ENCODE data around the gene UGT1A5.

UGT1A5 gene

GRCh38 chr2:233764264-233764663 lies 51.6 kb downstream of the UGT1A5 start:
- POLR2A ChIA-PET: no interaction called here
- no peak for TF ChIP-seq CTCF (IDR thresholded peaks at IDR 0.05; ENCODE audit: control extremely low read depth, extremely low read depth, low read depth, missing control alignments)
- CTCF ChIA-PET: no interaction called here
- no peak for DNase-seq (ENCODE audit: extremely low spot score)

- ChIA-PET CTCF (no interaction called here), POLR2A (no interaction called here)
- TF ChIP-seq CTCF (IDR thresholded peaks at IDR 0.05; ENCODE audit: control extremely low read depth, extremely low read depth, low read depth, missing control alignments): no peak
- DNase-seq (ENCODE audit: extremely low spot score): no peak
These were observed 52.1 kb downstream of the UGT1A5 start for GRCh38 chr2:233764761-233765160.

GRCh38 chr2:233766416-233766815 lies 53.7 kb downstream of the UGT1A5 start:
- DNase-seq (ENCODE audit: extremely low spot score): no peak
- ChIA-PET CTCF (interaction anchor here (1.1 kb wide), 1 partner anchor 13 kb away, joined by 3 read pairs; no protein-coding TSS in a partner anchor), POLR2A (no interaction called here)
- TF ChIP-seq CTCF (IDR thresholded peaks at IDR 0.05; ENCODE audit: control extremely low read depth, extremely low read depth, low read depth, missing control alignments): no peak

- DNase-seq (ENCODE audit: extremely low spot score): no peak
- no peak for TF ChIP-seq CTCF (IDR thresholded peaks at IDR 0.05; ENCODE audit: control extremely low read depth, extremely low read depth, low read depth, missing control alignments)
- ChIA-PET CTCF (no interaction called here), POLR2A (no interaction called here)
These were observed 55.4 kb downstream of the UGT1A5 start for GRCh38 chr2:233768076-233768475.

GRCh38 chr2:233769260-233769659 lies 56.6 kb downstream of the UGT1A5 start:
- no peak for DNase-seq (ENCODE audit: extremely low spot score)
- TF ChIP-seq CTCF (IDR thresholded peaks at IDR 0.05; ENCODE audit: control extremely low read depth, extremely low read depth, low read depth, missing control alignments): no peak
- ChIA-PET POLR2A (no interaction called here), CTCF (no interaction called here)

- CTCF ChIA-PET: no interaction called here
- TF ChIP-seq CTCF (IDR thresholded peaks at IDR 0.05; ENCODE audit: control extremely low read depth, extremely low read depth, low read depth, missing control alignments): no peak
- DNase-seq (ENCODE audit: extremely low spot score): no peak
- POLR2A ChIA-PET: no interaction called here
These were observed 59.4 kb downstream of the UGT1A5 start for GRCh38 chr2:233772153-233772552.

- ChIA-PET CTCF (no interaction called here), POLR2A (no interaction called here)
- no peak for TF ChIP-seq CTCF (IDR thresholded peaks at IDR 0.05; ENCODE audit: control extremely low read depth, extremely low read depth, low read depth, missing control alignments)
These were observed 59.9 kb downstream of the UGT1A5 start for GRCh38 chr2:233772583-233772982.

More at GRCh38 chr2:233772583-233772982, 59.9 kb downstream of the UGT1A5 start:
- DNase-seq (ENCODE audit: extremely low spot score): no peak
